GM18868 (cell line): ENCODE results near the gene PLEKHH2.
"Not testable (repeated sequence)": the region's sequence is repeated elsewhere in the genome, so short reads cannot be mapped to it uniquely, and the experiment has no call there.

Experiments used
- ATAC-seq: cut with Tn5 transposase; IDR thresholded peaks from one replicate; pipeline ENCODE4 v1.9.1; 2021; ENCODE audit warnings: mild to moderate bottlenecking, moderate library complexity; ENCODE audit not compliant: unreplicated experiment

PLEKHH2 gene

DNA sequence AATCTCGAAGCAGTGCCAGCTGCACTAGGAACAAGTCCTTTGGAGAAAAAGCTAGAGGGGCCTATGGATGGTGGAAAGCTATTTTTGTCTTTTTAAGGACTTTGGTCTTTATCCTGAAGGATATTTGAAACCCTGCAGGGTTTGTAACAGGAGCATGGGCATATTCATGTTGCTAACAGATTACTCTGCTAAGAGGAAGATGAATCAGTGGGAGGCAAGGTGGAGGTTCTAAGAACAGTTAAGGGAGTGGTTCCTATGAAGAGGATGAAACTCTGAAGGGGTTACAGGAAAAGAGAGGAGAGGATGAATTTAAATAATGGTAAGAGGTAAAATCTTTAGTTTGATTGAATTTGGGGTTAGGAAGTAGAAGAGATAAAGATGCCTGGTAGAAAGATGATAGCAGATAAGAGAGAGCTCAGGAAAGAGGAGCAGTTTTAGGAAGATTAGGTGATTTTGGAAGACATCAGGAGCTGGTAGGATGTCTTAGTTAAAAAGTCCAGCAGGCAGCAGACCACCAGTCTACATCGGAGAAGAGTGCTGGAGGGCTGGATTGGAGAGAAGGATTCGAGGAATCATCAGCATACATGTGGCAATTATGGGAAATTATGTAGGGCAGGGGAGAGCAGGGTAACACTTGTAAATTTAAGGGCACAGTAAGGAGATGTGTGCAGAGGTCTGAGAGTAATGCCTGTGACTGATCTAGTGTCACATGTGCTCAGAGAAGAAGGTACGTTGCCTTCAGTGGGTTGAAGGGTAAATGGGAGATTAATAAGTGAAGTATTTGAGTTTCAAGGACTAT is 78.4 kb downstream of the PLEKHH2 start:
- ATAC-seq = no peak

DNA sequence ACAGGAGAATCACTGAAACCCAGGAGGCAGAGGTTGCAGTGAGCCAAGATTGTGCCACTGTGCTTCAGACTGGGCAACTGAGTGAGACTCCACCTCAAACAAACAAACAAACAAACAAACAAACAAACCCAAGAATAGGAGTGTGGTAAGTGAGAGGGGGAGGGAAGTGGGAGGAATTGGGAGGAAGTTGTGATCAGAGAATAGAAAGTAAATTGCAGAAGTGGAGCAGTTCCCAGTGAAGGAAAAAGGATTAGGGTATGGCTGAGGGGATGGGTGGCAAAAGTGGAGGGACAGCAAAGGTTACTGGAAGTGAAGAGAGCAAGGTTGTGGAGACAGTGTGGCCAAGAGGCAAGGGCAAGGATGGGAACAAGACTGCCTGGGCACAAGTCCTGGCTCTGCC is 80.3 kb downstream of the PLEKHH2 start:
- no peak for ATAC-seq

DNA sequence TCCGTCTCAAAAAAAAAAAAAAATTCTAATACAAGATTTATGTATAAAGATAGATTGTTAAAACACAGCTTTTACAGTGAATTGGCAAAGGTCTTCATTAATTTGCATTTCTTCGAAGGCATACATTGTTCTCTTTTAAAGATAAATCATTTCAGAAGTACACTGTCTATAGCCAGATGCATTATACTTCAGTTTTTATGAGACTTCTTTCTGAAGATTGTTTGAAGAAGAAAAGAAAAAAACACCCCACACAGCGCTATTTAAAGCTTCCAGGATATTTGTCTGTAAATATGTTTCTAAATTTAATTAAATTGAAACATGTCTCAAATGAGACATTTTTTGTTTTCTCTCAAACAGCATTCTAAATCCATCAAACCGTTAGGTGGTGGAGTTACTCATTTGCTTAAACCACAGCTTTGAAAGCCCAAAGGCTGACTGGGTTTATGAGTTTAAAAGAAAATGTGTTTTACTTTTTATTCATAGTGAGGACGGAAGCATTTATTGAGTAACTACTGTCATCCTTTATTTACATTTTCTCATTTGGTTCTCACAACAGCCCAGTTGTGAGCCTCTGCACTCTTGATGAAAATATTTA is 81.6 kb downstream of the PLEKHH2 start:
- ATAC-seq = no peak

DNA sequence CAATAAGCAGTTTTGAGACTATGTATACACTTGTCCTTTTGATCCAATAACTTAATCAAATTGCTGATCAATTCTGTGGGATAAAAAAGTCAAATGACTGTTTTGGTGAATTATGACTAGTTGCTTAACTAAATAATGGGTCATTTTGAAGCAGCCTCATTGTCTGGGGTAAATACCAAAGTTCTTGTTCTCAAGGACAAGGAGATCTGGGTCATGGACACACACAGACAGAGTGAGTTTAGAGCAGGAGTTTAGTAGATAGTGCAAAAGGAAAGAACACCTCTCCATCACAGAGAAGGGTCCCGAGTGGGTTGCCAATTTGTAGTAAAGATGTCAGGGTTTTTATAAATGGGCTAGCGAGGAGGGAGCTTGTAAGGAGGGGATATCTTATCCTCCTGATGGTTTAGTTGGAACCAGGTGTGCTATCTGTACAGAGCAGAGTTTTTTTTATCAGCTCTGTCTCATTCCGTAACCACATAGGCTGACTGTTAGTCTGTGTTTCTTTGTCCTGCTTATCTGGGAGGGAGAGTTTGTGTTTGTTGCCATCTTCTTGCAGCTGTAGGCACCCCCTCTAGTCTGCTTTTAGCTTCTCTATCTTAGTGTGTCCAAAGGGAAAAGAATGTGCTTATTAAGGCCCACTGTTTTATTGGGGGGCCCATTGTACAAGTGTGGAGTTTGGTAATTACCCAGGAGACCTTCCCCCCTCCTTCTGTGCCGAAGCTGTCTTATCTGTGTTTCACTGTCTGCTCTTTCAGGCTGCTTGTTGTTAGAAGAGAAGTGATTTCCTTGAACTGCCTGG is 87.9 kb downstream of the PLEKHH2 start:
- ATAC-seq = no peak

DNA sequence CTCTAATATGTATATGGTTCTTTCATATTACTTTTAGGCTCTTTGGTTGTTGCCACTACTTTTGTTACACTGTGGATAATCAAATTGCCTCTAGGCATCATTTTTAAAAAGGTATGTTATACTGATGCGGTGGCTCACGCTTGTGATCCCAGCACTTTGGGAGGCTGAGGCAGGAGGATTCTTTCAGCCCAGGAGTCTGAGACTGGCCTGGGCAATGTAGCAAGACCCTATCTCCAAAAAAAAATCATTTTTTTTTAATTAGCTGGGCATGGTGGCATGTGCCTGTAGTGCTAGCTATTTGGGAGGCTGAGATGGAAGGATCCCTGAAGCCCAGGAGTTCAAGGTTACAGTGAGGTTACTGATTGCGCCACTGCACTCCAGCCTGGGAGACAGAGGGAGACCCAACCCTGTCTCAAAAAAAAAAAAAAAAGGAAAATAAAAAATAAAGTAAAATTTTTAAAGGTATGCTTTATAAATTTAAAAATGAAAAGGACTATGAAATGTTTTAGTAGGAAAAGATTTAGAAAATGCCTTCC is 88.7 kb downstream of the PLEKHH2 start:
- no peak for ATAC-seq

DNA sequence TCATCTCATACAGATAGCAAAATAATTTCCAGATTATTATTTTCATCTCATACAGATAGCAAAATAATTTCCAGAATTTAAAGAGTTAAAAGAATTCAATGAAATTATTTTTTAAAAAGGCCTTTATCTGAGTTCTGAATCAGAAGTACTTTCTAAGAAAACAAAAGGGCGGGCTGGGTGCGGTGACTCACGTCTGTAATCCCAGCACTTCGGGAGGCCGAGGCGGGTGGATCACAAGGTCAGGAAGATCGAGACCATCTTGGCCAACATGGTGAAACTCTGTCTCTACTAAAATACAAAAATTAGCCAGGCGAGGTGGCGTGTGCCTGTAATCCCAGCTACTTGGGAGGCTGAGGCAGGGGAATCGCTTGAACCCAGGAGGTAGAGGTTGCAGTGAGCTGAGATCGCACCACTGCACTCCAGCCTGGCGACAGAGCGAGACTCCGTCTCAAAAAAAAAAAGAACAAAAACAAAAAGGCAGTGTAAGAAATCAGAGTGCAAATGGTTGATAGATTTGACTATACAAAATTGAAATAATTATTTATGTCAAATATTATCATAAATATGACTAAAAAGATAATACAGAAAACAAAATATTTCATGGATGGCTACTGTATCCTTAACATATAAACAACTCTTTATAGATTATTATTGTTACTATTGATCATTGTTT is 90.0 kb downstream of the PLEKHH2 start:
- not testable (repeated sequence) for ATAC-seq

DNA sequence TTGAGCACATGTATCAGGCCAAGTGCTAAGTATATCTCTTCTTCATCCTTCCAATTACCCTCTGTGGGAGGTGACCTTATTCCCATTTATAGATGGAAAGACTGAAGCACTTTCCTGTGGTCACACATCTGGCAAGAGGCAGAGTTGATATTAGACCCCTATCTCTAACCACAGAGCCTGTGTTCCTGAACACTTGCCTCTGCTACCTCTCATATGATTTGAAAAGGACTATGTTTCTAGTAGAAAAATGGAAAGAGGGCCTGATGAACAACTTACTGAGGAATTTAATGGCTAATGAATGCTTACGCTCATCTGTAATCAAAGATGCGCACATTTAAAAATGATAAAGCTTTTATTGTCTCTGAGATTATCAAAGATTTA is 90.6 kb downstream of the PLEKHH2 start:
- no peak for ATAC-seq

DNA sequence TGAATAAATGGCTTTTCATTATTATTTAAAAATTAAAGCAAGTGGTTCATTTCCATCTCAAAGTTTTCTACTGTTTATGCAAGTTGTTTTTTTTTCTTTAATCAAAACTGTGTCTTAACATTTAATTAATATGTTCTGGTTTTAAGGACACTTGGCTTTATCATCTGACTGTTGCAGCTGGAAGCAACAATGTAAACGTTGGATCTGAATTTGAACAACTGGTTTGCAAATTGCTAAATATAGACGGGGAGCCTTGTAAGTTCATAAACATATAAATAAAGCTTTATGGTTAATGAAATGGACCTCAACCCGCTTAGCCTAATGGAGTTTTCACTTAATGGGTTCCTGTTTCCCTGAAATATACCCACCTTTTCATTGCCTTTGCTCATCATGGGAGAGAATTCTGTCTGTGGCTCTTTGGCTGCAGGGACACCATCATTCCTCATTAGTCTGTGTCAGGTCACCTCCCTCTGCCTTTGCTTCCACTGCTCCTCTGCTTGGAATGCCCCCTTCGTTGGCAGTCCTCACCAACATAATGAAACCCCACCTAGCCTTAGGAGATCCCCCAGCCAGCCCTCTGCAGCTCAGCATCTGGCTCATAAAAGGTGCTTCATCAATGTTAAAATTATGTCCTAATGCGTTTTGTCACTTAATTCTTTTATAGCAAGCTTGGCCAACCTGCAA is 92.6 kb downstream of the PLEKHH2 start:
- ATAC-seq = no peak

DNA sequence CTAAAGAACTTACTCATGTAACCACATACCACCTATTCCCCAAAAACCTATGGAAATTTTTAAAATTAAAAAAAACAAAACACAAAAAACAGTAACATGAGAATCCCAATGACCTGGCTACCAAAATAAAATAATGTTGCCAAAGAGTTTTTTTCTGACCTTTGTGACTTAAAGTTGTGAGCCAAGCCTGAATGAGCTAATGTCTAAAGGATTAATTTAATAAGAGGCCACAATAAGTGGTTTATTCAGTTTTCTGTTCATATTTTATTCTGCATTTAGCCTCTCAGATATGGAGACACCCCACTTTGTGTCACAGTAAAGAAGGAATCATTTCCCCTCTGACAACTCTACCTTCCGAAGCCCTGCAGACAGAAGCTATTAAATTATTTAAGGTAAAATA is 94.2 kb downstream of the PLEKHH2 start:
- no peak for ATAC-seq

DNA sequence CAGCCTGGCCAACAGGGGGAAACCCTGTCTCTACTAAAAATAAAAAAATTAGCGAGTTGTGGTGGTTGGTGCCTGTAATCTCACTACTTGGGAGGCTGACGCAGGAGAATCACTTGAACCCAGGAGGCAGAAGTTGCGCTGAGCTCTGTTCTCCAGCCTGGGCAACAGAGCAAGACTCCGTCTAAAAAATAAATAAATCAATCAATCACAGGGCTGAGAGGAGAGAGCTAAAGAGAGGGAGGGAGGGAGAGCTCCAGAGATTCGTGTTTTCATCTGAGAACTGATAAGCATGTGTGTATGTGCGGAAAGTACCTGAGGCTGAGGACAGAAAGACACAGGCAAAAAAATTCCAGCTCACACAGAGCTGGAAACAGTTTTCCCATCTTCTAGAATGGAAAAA is 99.6 kb downstream of the PLEKHH2 start:
- ATAC-seq = no peak

DNA sequence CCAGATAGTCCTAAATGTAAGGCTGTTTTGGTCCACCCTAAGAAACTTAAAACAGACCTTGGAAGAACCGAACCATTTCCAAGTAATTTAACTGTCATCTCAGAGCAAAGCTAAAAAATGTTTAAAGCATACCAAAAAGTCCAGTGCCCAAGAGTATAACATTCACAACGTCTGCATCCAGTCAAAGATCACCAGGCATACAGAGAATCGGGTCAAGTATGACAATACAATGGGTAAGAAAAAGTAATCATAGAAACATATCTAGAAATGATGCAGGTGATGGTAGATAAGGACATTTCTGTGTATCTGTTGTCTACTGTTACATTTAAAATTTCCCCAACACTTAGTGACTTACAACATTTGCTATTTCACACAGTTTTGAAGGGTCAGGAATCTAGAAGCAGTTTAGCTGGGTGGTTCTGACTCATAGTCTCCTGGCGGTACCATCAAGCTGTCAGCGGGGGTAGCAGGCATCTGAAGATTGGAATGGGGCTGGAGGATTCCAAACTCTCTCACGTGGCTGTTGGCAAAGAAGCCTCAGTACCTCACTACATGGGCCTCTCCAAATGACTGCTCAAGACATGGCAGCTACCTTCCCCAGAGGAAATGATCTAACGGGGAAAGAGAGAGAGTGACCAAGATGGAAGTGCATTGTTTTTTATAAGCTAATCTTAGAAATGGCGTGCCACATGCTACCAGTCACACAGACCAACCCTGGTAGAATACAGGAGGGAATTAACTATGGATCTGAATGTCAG is 100.2 kb downstream of the PLEKHH2 start:
- no peak for ATAC-seq

DNA sequence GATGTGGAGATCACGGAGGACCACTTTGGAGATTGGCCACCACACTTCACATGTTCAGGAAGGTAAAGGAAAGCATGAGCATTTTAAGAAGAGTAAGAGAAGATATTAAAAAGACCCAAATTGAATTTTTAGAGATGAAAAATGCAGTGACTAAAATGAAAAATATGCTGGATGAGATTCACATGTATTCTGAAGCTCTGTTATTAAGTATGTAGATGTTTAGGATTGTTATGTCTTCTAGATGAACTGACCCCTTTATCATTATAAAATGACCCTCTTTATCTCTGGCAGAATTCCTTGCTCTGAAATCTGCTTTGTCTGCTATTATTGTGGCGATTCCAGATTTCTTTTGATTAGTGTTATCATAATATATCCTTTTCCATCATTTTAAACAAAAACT is 100.8 kb downstream of the PLEKHH2 start:
- ATAC-seq = no peak

DNA sequence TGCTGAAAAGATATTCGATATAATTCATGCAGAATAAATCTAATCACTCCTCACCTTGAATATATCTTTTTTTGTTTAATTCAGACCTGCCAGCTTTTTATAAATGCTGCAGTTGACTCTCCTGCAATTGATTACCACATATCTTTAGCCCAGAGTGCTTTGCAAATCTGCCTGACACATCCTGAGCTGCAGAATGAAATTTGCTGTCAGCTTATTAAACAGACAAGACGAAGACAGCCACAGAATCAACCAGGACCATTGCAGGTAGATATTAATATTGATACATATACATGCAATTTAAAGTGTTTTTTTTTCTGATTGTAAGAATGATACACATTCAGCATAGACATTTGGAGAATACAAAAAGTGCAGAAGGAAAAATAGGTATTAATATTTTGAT is 101.2 kb downstream of the PLEKHH2 start:
- no peak for ATAC-seq

DNA sequence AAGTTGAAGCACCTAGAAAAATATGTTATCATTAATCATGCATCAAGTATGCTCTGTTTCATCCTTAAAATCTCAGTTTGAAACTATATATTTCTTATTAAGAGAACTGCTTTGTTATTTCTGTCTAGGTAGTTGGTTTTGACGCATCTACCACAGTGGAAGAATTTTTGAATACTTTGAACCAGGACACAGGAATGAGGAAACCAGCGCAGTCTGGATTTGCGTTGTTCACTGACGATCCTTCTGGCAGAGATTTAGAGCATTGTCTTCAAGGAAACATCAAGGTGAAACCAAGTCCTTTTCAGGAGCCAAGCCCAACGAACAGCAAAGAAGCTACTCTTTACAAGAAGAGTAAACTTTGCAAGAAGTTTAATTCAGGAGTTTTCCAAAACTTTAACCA is 106.6 kb downstream of the PLEKHH2 start:
- ATAC-seq = no peak

DNA sequence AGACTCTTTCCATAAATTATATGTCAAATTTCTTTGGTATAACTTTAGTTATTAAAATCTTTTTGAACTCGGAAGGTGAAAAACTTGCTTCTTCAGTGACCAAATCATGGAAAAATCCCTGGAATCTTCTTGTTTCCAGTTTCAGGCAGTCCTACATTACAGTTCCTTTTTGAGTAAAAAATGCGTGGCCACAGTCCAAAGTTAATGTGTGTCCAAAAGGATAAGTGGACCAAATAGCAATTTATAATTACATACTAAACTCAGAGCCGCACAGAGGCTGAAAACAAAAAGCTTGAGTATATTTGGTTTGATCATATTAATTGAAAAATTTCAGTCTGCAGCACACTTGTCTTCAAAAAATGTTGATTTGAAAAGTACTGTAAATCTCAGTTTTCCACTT is 108.4 kb downstream of the PLEKHH2 start:
- no peak for ATAC-seq

DNA sequence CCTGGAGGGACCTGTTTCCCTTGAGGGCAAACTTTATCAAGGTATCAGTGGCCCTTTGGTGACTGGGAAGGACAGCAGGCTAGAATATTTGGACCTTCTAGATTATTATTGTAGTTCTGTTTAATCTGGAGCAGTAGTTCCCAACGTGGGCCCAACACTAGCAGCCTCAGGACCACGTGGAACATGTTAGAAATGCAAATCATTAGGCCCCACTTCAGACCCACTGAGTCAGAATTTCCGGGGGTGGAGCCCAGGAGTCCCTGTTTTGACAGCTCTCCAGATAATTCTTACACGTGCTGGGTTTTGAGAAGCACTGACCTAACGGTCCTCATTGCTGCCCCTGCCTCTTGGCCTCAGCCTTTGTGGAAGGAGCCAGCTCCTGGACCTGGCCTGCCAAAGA is 111.3 kb downstream of the PLEKHH2 start:
- ATAC-seq = no peak

DNA sequence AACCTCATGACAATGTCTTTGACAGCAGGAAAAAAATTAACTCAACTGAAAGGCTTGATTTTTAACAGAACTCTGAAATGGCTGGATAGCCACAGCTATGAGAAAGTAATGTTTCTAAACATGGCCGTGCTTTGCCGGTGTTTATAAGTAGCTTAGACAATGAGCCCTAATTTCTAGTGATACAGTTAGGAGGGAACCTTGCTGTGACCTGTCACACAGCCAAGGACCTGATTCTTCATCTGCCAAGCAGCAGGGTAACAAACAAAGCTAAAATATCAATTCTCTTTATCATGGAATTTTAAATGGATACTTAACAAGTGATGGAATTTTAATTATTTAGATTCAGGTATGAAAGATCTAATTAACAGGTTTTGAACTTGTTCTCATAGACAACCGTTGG is 112.5 kb downstream of the PLEKHH2 start:
- no peak for ATAC-seq

DNA sequence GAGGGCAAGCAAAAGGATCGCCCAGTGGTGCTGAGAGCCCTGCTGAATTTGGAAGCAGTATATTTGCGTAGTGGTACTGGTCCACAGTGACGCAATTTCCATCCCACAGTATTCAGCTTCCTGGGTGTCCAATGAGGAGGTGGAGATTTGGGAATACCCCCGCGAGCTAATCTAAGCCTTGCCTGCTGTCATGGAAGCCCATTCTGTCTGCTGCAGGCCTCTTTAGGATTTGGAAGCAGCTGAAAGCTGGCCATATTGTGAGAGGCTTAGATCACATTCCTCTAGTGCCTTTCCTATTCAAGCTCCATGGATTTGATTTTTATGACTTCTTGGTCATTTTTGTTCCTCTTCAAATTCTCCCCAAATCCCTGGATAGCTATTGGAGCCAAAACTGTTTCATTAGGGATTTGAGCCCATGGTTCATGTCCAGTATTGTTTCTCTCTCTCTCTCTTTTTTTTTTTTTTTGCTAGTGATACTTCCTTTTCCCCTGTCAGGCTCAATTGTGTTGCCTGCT is 114.5 kb downstream of the PLEKHH2 start:
- ATAC-seq = no peak

DNA sequence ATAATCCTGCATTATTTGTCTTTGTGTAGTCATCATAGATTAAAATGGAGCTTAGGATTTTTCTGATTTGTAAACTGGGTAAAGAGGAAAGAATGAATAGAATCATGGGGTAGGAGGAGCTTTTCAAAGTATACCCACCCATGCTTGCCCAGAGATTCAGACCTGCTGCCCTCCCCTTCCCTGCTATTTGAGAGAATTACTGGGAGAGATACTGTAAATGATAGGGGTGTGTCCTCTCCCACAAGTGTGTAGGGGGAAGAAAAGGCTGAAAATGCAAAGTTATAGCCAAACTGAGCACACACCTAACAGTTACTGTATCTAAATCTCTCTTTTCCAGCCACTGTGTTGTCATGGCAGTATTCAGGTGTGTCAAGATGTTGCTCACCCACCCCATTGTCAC is 115.2 kb downstream of the PLEKHH2 start:
- no peak for ATAC-seq

DNA sequence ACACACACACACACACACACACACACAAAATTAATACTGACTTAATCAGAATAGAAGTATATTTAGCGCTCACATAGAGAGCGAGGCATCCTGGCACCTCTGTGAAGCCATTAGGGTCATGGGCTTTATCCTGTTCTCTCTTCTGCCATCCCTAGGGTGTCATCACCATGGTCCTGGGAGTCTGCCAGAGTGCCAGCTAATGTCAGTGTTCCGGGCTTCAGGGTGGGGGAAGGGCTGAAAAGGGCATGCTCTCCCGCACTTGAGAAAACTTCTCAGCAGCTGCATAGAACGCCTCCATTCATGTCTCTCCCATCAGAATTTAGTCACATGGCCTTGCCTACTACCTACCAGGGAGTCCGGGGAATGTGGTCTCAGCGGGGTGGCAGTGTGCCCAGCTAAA is 117.1 kb downstream of the PLEKHH2 start:
- ATAC-seq = no peak
